ENCODE data around the gene ZEB2. TPM values are rescaled to one million over a fixed set of nuclear protein-coding genes. Genes with fewer than 3 reads are reported as not detected.

The ZEB2 gene
- total RNA-seq, 5 donors from 2014 or later (not counting 1 experiment from before 2014, with no cell fraction given), result 8.9 to 106 (median 23.7) TPM

DNA sequence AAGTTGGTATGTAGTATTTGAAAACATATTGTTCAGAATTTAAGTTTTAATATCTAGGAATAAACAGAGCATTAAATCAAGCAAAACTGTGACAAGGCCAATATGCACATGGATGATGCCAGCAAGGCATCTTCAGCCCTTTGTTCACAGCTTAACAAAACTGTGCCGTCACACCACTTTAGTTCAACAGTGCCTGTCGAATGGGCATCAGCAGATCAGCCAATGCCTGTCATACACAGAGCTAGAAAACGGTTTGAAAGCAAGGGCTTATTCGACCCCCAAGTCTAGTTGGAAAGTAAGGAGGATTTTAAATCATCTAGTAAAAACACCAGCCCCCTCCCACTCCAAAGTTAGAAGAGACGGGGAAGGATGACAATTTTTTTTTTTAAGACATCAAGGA, 16.7 kb downstream of the ZEB2 start:
- Histone ChIP-seq H3K9me3 (no peaks in the 10 kb centered on the region), H3K4me3 (ENCODE audit: control insufficient read depth in 1 of 2, extremely low read depth in 1 of 2, low read length in 1 of 2) (no peak overlapping the region), H3K4me1 (ENCODE audit: control insufficient read depth in 1 of 2, extremely low read depth in 1 of 2, insufficient read depth in 2 of 2, low read length in 2 of 2) (peaks cover 0 to 14% of the 10 kb centered on the region in 2 experiments), H3K36me3 (ENCODE audit: control insufficient read depth in 2 of 2, extremely low read depth in 1 of 2, insufficient read depth in 1 of 2, low read length in 1 of 2) (no peaks in the 10 kb centered on the region), H3K27me3 (replicated peaks in 1 of 2; ENCODE audit: control insufficient read depth in 2 of 2, extremely low read depth in 1 of 2, insufficient read depth in 2 of 2, low read length in 1 of 2) (no peaks in the 10 kb centered on the region), H3K27ac (ENCODE audit: low read length) (no peak overlapping the region)
- DNase-seq, result no peak
- no peak overlapping the region for H3K4me3 Mint-ChIP-seq
- no peaks in the 10 kb centered on the region for H3K9me3 Mint-ChIP-seq
- H3K4me1 Mint-ChIP-seq, result peaks cover 0 to 33% (median 0%) of the 10 kb centered on the region in 3 donors
- peaks cover 3 to 11% of the 10 kb centered on the region in 2 donors for H3K27me3 Mint-ChIP-seq
- WGBS (ENCODE audit: insufficient coverage), result no CpG with 5 or more reads among the region's 5 CpGs
- no peaks in the 10 kb centered on the region for H3K36me3 Mint-ChIP-seq
- no peak overlapping the region for H3K27ac Mint-ChIP-seq
- CTCF ChIA-PET, result no interaction called here
- ATAC-seq (replicated peaks in 1 of 4), result no peak
- POLR2A ChIA-PET, result interaction anchor here (0.5 to 0.7 kb wide), 6 partner anchors 22 to 1472 kb away, joined by 3 to 7 read pairs (median 4); no protein-coding TSS in a partner anchor

DNA sequence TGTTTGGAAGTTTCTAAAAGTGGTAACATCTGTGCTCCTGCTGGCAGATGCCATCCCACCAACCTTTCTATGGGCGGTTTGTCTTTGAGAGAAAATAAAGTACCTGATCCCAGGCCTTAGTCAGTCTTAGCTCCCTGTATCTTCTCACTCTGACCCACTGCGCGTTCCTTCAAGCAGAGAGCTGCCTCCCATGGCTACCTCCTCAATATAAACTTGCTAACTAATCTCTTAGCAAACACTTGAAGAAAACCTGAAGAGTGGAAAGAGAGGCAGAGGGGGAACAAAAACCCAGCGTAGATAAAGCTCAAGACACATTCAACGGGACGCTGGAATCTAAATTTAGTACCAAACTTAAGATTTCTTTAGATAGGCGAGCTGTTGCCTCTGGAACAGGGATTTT, 17.6 kb downstream of the ZEB2 start:
- no peak for DNase-seq
- H3K9me3 Mint-ChIP-seq, result no peaks in the 10 kb centered on the region
- H3K27me3 ChIP-seq (replicated peaks in 1 of 2; ENCODE audit: control insufficient read depth in 2 of 2, extremely low read depth in 1 of 2, insufficient read depth in 2 of 2, low read length in 1 of 2), result no peaks in the 10 kb centered on the region
- H3K4me3 ChIP-seq (ENCODE audit: control insufficient read depth in 1 of 2, extremely low read depth in 1 of 2, low read length in 1 of 2), result no peak overlapping the region
- peaks cover 3 to 4% of the 10 kb centered on the region in 2 donors for H3K27me3 Mint-ChIP-seq
- 100% methylated on average over 1 of the region's 7 CpGs for WGBS (ENCODE audit: insufficient coverage)
- H3K4me3 Mint-ChIP-seq, result no peak overlapping the region
- no peaks in the 10 kb centered on the region for H3K36me3 ChIP-seq (ENCODE audit: control insufficient read depth in 2 of 2, extremely low read depth in 1 of 2, insufficient read depth in 1 of 2, low read length in 1 of 2)
- H3K4me1 Mint-ChIP-seq, result peaks cover 0 to 26% (median 0%) of the 10 kb centered on the region in 3 donors
- no peak overlapping the region for H3K27ac Mint-ChIP-seq
- ChIA-PET CTCF (interaction anchor here in 1 of 2 donors (0.7 kb wide), 1 partner anchor 65 kb away, joined by 3 read pairs; no protein-coding TSS in a partner anchor), POLR2A (no interaction called here)
- no peak overlapping the region for H3K27ac ChIP-seq (ENCODE audit: low read length)
- no peaks in the 10 kb centered on the region for H3K36me3 Mint-ChIP-seq
- H3K9me3 ChIP-seq, result no peaks in the 10 kb centered on the region
- ATAC-seq (replicated peaks in 1 of 4), result no peak
- peaks cover 0 to 10% of the 10 kb centered on the region in 2 experiments for H3K4me1 ChIP-seq (ENCODE audit: control insufficient read depth in 1 of 2, extremely low read depth in 1 of 2, insufficient read depth in 2 of 2, low read length in 2 of 2)

DNA sequence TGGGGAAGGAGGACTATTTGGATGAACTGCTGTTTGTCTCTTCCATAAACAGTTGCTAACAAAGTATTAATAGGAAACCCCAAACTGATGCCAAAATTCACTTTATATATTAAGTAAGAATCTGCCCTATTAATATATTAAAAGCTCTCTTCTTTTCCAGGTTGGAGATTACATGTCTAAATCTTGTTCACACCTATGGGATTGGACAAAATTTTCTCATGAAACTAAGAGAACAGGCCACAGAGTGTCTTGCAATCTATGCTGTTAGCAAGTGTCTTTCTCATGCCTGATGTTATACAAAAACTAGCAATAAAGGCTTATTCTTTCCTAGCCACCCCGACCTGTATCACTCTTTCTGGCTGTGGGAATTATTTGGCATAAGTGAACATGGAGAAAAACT, 18.3 kb downstream of the ZEB2 start:
- Mint-ChIP-seq H3K27me3 (peaks cover 3 to 4% of the 10 kb centered on the region in 2 donors), H3K36me3 (no peaks in the 10 kb centered on the region), H3K9me3 (no peaks in the 10 kb centered on the region), H3K27ac (no peak overlapping the region), H3K4me3 (no peak overlapping the region), H3K4me1 (peaks cover 0 to 27% (median 0%) of the 10 kb centered on the region in 3 donors)
- Histone ChIP-seq H3K27ac (ENCODE audit: low read length) (no peak overlapping the region), H3K4me3 (ENCODE audit: control insufficient read depth in 1 of 2, extremely low read depth in 1 of 2, low read length in 1 of 2) (no peak overlapping the region), H3K36me3 (ENCODE audit: control insufficient read depth in 2 of 2, extremely low read depth in 1 of 2, insufficient read depth in 1 of 2, low read length in 1 of 2) (no peaks in the 10 kb centered on the region), H3K4me1 (ENCODE audit: control insufficient read depth in 1 of 2, extremely low read depth in 1 of 2, insufficient read depth in 2 of 2, low read length in 2 of 2) (peaks cover 0 to 10% of the 10 kb centered on the region in 2 experiments), H3K9me3 (no peaks in the 10 kb centered on the region), H3K27me3 (replicated peaks in 1 of 2; ENCODE audit: control insufficient read depth in 2 of 2, extremely low read depth in 1 of 2, insufficient read depth in 2 of 2, low read length in 1 of 2) (no peaks in the 10 kb centered on the region)
- ChIA-PET CTCF (no interaction called here), POLR2A (interaction anchor here (0.6 to 0.7 kb wide), 2 partner anchors 9 to 290 kb away, joined by 3 to 7 read pairs; no protein-coding TSS in a partner anchor)
- no CpG with 5 or more reads among the region's 1 CpG for WGBS (ENCODE audit: insufficient coverage)
- ATAC-seq (replicated peaks in 1 of 4) (no peak), DNase-seq (no peak)

DNA sequence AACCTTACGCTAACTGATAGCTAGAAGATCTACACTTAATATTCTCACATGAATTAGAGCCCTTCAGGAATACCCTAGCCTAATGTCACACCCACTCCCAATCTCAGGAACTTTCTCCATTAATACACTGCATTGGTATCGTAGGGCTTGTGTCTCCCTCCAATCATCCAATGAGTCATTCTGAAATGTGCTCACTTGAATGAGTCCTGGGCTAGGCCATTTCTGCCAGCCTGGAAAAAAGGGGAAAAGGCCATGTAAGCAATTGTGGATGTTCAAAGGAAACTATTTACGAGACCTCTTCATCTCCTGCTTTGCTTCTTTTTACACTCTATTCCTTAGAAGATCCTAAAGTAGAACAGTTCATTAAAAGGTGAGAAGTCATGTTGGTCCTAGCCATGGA, 18.8 kb downstream of the ZEB2 start:
- Mint-ChIP-seq H3K4me1 (peaks cover 0 to 26% (median 0%) of the 10 kb centered on the region in 3 donors), H3K9me3 (no peaks in the 10 kb centered on the region), H3K36me3 (no peaks in the 10 kb centered on the region), H3K27me3 (peaks cover 3 to 4% of the 10 kb centered on the region in 2 donors), H3K4me3 (no peak overlapping the region), H3K27ac (no peak overlapping the region)
- Histone ChIP-seq H3K9me3 (no peaks in the 10 kb centered on the region), H3K27me3 (replicated peaks in 1 of 2; ENCODE audit: control insufficient read depth in 2 of 2, extremely low read depth in 1 of 2, insufficient read depth in 2 of 2, low read length in 1 of 2) (no peaks in the 10 kb centered on the region), H3K4me3 (ENCODE audit: control insufficient read depth in 1 of 2, extremely low read depth in 1 of 2, low read length in 1 of 2) (no peak overlapping the region), H3K27ac (ENCODE audit: low read length) (no peak overlapping the region), H3K36me3 (ENCODE audit: control insufficient read depth in 2 of 2, extremely low read depth in 1 of 2, insufficient read depth in 1 of 2, low read length in 1 of 2) (no peaks in the 10 kb centered on the region), H3K4me1 (ENCODE audit: control insufficient read depth in 1 of 2, extremely low read depth in 1 of 2, insufficient read depth in 2 of 2, low read length in 2 of 2) (peaks cover 0 to 10% of the 10 kb centered on the region in 2 experiments)
- ChIA-PET POLR2A (interaction anchor here (0.6 to 0.7 kb wide), 3 partner anchors 9 to 290 kb away, joined by 3 to 7 read pairs (median 3); no protein-coding TSS in a partner anchor), CTCF (no interaction called here)
- DNase-seq, result no peak
- ATAC-seq (replicated peaks in 1 of 4), result no peak
- WGBS (ENCODE audit: insufficient coverage), result 100% methylated on average over 1 of the region's 3 CpGs

DNA sequence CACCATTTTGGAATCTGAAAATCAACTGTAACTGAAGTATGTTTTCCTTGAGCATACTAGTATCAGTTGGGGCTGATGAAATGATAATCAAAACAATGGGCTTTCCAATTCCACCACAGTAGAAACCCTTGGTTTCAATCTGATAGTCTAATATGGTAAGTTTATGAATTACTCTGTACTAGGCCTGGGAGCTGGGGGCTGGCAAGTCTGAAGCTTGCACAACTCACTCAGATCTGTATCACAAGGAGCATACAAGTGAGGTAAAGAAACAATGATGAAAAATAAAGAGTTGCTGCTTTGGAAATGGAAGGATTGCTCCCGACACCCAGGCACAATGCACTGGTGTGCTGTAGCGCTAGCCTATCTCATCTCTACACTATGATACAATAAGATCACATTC, 19.4 kb downstream of the ZEB2 start:
- Histone ChIP-seq H3K27me3 (replicated peaks in 1 of 2; ENCODE audit: control insufficient read depth in 2 of 2, extremely low read depth in 1 of 2, insufficient read depth in 2 of 2, low read length in 1 of 2) (no peaks in the 10 kb centered on the region), H3K4me1 (ENCODE audit: control insufficient read depth in 1 of 2, extremely low read depth in 1 of 2, insufficient read depth in 2 of 2, low read length in 2 of 2) (peaks cover 0 to 10% of the 10 kb centered on the region in 2 experiments), H3K9me3 (no peaks in the 10 kb centered on the region), H3K4me3 (ENCODE audit: control insufficient read depth in 1 of 2, extremely low read depth in 1 of 2, low read length in 1 of 2) (no peak overlapping the region), H3K36me3 (ENCODE audit: control insufficient read depth in 2 of 2, extremely low read depth in 1 of 2, insufficient read depth in 1 of 2, low read length in 1 of 2) (no peaks in the 10 kb centered on the region), H3K27ac (ENCODE audit: low read length) (no peak overlapping the region)
- CTCF ChIA-PET, result no interaction called here
- no peaks in the 10 kb centered on the region for H3K36me3 Mint-ChIP-seq
- 100% methylated on average over 1 of the region's 2 CpGs for WGBS (ENCODE audit: insufficient coverage)
- H3K27me3 Mint-ChIP-seq, result peaks cover 3 to 4% of the 10 kb centered on the region in 2 donors
- DNase-seq (no peak), ATAC-seq (replicated peaks in 1 of 4) (no peak)
- no peak overlapping the region for H3K4me3 Mint-ChIP-seq
- H3K9me3 Mint-ChIP-seq, result no peaks in the 10 kb centered on the region
- POLR2A ChIA-PET, result interaction anchor here in 1 of 2 donors (0.6 kb wide), 1 partner anchor 36 kb away, joined by 3 read pairs; no protein-coding TSS in a partner anchor
- no peak overlapping the region for H3K27ac Mint-ChIP-seq
- H3K4me1 Mint-ChIP-seq, result peaks cover 0 to 26% (median 0%) of the 10 kb centered on the region in 3 donors

DNA sequence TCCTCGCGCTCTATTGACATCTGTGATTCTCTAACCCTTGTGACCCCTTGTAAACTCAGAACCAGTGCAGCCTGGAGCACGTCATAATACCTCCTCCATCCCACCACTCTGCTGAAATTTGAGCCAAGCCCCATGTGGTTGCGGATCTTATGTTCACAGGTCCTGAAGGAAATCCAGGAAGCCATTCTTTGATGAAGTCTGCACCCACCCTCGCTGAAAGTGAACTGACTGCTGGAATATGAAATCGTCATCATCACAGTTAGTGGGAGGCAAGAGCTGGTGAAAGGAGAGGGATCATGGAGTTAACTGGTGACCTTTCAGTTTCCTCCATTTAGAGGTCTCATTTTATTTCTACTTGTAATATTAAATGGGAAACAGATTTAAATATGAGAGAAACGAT, 21.6 kb downstream of the ZEB2 start:
- POLR2A ChIA-PET, result no interaction called here
- peaks cover 0 to 3% of the 10 kb centered on the region in 2 experiments for H3K4me1 ChIP-seq (ENCODE audit: control insufficient read depth in 1 of 2, extremely low read depth in 1 of 2, insufficient read depth in 2 of 2, low read length in 2 of 2)
- no peak overlapping the region for H3K27ac ChIP-seq (ENCODE audit: low read length)
- DNase-seq (no peak), ATAC-seq (replicated peaks in 1 of 4) (no peak)
- no peak overlapping the region for H3K27ac Mint-ChIP-seq
- no peaks in the 10 kb centered on the region for H3K27me3 ChIP-seq (replicated peaks in 1 of 2; ENCODE audit: control insufficient read depth in 2 of 2, extremely low read depth in 1 of 2, insufficient read depth in 2 of 2, low read length in 1 of 2)
- no peaks in the 10 kb centered on the region for H3K9me3 ChIP-seq
- H3K4me3 Mint-ChIP-seq, result no peak overlapping the region
- CTCF ChIA-PET, result interaction anchor here in 1 of 2 donors (0.7 kb wide), 1 partner anchor 191 kb away, joined by 3 read pairs; no protein-coding TSS in a partner anchor
- H3K27me3 Mint-ChIP-seq, result peaks cover 0 to 4% of the 10 kb centered on the region in 2 donors
- no peaks in the 10 kb centered on the region for H3K36me3 ChIP-seq (ENCODE audit: control insufficient read depth in 2 of 2, extremely low read depth in 1 of 2, insufficient read depth in 1 of 2, low read length in 1 of 2)
- H3K9me3 Mint-ChIP-seq, result no peaks in the 10 kb centered on the region
- H3K4me1 Mint-ChIP-seq, result peaks cover 0 to 21% (median 0%) of the 10 kb centered on the region in 3 donors
- H3K4me3 ChIP-seq (ENCODE audit: control insufficient read depth in 1 of 2, extremely low read depth in 1 of 2, low read length in 1 of 2), result no peak overlapping the region
- 88% methylated on average over 1 of the region's 7 CpGs for WGBS (ENCODE audit: insufficient coverage)
- no peaks in the 10 kb centered on the region for H3K36me3 Mint-ChIP-seq

All from T-cell (primary cell).